T-helper 1 cell treated with Interleukin-12 subunit alpha and Interleukin-12 subunit beta and Interleukin-4 antibody, amounts not matched to agents 30 ng/mL and 1 ng/mL, for 36 hours (primary cell): ENCODE data around the gene ATAD3C. TPM values are rescaled to one million over a fixed set of nuclear protein-coding genes. Genes with fewer than 3 reads are reported as not detected.
"Not testable (repeated sequence)": the region's sequence is repeated elsewhere in the genome, so short reads cannot be mapped to it uniquely, and the experiment has no call there.

ENCODE experiments used
- intact Hi-C: fragments of 100-400 bp; cut with micrococcal nuclease; formaldehyde crosslinking; loops from one replicate; pipeline ENCODE4 v1.15.1; 2024
- total RNA-seq: library from RNA; stranded (reverse); gene quantifications from 2 replicates; pipeline ENCODE4 v1.2.3, GENCODE V29; 2022

ATAD3C gene
- total RNA-seq, 1 donor from 2014 or later, result 1.5 TPM

DNA sequence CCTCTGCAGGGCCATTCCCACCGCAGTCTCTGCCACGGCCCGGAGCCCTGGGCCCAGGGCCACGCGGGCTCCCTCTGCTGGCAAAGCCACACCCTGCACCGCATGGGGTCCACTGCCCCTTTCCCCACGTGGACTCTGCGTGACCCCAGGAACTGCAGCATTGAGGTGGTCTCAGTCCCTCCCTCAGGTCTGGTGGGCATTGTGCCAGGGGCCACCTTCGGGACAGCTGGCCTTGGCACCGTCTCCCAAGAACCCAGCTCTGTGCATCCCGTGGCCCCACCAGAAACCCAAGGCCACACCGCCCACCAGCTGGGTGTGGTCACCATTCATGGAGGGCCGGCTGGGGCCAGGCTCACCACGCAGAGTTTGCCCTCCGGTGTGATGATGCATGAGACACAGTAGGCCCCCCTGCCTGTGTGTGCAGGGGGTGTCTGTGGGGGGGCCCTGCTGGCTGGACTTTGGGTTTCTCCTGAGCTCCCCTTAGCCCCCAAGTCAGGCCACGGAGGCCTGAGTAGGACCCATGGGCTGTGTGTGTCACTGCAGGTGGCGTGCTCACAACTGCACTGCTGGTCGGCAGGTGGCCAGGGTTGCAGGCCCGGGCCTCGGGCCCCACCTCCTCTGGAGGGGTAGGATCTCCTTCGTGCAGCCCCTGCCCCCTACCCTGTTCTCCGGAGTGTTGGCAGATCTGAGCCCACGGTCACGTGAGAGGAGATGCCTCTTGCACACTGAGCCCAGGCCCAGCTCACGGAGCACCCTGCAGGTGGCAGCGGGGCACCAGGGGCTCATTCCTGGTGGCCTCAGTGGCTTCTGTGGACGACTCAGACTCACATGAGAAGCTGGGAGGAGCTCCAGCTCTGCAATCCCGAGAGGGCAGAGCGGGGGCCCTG is 8.2 kb upstream of the ATAD3C start:
- intact Hi-C loops, result no loop called here

DNA sequence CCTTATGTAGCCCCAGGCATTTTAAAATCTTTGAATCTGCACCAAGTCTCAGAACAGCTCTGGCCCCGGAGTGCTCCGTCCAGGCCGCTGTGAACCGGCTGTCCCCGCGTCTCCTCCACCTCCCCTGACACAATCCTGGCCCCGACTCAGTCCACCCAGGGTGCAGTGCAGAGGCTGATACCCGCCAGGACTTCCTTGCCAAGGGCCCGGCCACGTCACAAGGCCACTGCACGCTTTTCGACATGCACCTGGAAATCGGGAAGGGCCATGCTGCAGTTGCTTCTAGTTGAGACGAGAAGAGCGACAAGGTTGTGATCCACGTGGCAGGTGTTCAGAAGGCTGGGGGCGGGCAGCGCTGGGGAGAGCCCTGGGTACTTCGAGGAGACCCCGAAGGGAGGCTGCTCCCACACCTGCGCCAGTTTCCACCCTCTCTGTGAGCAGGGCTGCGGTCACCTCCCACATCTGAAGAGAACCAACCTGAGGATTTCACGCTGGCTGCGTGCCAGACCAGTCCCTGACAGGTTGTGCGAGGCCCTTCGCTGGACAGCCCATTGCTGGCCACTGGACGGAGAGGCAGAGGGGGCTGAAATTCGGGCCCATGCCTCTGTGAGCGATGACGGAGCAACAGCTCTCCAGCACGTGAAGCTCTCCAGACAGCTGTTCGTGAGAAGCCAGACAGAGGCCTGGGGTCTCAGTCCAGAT is 7.3 kb upstream of the ATAD3C start:
- intact Hi-C loops, result no loop called here

DNA sequence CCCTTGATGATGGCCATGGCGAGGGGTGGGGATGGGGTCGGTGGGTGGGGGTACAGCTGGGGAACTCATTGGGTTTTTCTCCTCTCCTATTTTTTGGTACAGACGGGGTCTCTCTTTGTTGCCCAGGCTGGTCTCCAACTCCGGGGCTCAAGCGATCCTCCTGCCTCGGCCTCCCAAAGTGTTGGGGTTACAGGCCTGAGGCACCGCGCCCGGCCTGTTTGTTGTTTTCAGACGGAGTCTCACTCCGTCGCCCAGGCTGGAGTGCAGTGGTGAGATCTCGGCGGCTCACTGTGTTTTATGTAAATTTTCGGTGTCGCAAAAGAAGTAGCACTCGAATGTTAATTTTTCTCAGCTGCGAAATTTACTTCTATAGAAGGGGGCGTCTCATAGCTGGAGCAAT is 2.9 kb upstream of the ATAD3C start:
- intact Hi-C loops, result not testable (repeated sequence)

DNA sequence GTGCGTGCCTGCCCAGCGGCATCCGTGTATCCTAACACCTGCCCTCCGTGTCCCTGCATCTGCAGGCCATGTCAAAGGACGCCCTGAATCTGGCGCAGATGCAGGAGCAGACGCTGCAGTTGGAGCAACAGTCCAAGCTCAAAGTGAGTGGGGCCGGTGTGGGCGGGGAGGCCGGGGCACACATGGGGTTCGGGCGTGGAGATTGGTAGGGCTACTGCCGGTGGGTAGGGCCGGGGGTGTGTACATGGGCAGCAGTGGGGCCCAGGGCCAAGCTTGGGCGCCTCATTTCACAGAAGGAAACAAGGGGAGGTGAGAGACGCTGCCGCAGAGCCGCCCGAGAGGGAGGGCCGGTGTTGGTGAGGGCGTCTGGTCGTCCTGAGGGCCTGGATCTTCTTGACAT is 1.1 kb downstream of the ATAD3C start:
- intact Hi-C loops, result not testable (repeated sequence)

DNA sequence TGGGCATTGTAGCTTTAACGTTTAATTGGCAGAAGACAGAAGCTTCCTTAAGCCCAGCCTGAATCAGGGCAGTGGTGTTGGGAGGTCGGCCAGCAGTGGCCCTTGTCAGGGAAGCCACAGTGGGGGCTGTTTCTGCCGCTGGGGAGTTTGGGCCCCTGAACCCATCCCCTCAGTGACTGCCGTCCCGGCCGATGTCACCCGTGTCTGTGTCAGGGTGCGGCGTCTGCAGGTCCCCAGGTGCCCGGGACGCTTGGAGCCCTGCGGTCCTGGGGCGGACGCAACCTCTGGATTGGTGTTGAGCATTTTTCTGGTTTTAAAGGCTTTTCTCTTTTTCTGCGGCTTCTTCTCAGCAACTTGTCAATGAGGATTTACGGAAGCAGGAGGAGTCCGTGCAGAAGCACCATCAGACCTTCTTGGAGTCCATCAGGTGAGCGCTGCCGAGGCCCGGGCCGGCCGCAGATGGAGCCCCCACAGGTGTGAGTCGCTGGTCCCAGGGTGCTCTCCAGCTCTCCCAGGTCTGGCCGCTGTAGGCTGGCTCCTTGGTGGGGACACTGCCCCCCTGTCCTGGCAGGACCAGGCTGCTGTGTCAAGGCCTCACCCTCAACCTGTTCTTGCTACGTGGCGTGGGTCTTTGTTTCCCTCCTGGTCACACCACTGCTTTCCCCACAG is 2.3 kb downstream of the ATAD3C start:
- intact Hi-C loops, result no loop called here

DNA sequence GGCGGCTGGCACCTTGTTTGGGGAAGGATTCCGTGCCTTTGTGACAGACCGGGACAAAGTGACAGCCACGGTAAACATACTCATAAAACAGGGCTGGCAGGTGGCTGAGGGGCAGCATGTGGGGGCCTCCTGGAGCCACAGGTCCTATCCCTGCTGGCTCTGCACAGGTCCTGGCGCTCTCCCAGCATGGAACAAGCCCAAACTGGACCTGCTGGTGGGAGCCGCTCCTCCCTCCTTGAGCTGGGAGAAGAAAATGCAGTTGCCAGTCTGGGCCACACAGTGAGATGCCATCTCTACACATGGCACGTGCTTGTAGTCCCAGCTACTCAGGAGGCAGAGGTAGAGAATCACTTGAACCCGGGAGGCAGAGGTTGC is 2.9 kb downstream of the ATAD3C start:
- intact Hi-C loops, result not testable (repeated sequence)

DNA sequence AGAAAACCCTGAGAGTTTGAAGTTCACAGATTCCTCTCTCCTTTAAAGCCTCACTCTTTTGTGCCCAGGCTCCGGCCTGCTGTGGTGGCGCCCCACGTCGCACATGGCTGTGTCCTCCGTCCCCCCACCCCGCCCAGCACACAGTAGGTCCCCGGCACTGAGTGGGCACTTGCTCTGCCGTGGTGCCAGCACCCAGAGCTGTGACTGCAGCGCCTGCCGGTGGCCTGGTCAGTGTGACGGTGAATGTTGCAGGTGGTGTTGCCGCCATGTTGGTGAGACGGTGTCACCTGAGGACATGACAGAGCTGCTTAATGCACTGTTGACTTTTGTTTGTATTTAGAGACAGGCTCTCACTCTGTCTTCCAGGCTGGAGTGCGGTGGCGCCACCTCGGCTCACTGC is 3.4 kb downstream of the ATAD3C start:
- intact Hi-C loops, result no loop called here

DNA sequence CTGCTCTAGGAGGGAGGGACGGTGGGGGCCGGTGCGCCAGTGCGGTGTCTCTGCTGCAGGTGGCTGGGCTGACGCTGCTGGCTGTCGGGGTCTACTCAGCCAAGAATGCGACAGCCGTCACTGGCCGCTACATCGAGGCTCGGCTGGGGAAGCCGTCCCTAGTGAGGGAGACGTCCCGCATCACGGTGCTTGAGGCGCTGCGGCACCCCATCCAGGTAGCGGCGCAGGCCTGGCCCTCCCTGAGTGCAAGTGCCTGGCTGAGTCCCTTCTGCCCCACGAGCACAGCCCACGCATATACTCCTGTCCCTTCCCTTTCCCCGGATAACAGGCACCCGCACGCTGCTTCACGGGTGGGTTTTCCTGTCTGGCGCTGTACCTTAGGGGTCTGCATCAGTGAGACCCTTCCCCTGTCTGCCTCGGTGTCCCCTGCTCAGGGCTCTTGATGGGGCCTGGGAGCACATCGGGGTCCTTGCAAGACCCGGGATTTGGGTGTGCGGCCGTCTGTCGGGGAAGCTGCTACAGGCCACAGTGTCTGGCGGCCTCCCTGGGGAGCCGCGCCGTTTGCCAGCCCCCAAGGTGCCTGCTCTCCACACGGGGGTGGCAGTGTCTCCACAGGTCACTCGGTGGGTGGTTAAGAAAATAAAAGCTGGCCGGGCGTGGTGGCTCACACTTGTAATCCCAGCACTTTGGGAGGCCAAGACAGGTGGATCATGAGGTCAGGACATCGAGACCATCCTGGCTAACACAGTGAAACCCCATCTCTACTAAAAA is 5.0 kb downstream of the ATAD3C start:
- intact Hi-C loops, result not testable (repeated sequence)

DNA sequence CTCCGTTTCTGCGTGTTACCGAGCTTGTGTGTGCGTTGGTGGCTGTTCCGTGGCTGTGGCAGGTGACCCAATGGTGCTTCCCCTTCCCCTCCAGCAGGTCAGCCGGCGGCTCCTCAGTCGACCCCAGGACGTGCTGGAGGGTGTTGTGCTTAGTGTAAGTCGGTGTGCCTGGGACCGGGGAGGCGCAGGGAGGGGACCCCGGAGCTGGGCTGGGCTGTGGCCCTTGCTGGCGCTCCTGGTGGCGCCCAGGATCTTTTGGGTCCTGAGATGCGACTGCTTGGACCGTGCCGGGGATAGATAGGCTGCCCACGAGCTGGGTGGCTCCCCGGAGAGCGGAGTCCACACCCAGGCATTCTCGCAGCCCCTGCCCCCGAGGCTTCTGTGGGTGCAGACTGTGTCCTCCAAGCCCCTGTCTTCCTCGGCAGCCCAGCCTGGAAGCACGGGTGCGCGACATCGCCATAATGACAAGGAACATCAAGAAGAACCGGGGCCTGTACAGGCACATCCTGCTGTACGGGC is 5.9 kb downstream of the ATAD3C start:
- intact Hi-C loops, result no loop called here

DNA sequence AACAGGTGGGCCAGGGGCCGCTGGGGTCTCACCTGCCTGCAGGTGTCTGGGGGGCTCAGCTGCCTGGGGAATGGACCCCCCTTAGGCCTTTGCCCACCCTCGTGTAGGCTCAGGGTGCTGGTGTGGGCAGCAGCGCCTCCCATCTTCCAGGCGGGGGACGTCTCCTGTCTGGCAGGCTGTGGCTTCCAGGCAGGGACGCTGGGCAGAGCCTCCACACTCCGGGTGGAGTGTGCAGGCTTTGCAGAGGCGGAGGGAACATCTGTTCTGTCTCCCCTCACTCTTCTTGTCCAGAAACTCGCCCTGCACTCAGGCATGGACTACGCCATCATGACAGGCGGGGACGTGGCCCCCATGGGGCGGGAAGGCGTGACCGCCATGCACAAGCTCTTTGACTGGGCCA is 6.4 kb downstream of the ATAD3C start:
- intact Hi-C loops, result not testable (repeated sequence)

DNA sequence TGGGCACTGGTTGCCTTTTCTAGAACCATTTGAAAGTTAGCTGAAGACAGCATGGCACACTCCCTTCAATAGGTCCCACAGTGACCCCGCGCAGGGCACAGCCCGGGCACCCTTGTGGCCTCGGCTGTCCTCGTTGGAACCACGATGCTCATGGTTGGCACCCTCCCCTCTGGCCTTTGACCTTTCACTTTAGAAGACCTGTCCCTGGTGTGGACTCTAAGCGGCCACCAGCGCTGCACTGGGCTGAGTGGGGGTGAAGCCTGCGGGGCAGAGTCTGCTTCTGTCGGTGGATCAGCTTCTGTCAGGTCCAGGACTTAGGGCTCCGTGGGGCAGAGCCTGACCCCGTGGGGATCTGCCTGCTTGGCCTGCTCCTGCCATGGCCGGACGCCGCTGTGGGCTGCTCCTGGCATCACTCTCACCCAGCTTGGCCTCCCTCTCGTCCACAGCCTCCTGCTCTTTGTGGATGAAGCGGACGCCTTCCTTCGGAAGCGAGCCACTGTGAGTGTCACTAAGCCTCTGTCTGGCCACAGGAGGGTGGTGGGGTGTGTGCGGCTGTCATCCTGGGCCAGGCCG is 7.3 kb downstream of the ATAD3C start:
- intact Hi-C loops, result not testable (repeated sequence)

DNA sequence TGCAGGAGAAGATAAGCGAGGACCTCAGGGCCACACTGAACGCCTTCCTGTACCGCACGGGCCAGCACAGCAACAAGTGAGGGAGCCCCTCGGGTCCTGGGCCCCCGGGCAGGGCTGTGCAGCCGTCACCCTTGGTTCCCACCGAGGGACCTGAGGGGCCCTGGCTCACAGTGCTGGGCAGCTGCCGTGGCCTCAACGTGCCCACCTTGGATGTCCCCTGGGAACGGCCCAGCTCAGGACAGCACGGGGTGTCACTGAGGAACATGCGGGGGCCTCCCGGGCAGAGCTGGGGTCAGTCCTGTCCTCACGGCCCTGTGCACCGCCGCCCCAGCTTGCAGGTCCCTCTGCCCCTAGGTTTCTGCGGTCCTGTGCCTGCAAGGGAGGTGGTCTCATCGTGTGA is 9.7 kb downstream of the ATAD3C start:
- intact Hi-C loops, result not testable (repeated sequence)

DNA sequence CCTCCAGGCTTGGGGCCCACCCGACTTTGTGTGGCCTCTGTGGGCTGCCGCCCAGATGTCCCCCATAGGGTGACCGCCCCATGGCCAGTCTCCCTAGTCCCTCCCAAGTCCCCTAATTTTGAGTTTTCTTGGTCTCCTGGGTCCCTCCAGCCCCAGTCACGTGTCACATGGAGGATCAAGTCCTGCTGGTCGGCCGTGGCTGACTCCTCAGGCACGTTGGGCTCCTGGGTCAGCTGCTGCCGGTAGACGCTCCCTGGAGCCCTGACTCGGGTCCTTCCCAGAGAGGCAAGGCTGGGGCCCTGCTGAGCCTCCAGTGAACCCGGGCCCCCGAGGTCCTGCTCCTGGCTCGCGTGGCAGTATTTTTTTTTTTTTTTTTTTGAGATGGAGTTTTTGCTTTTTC is 10.2 kb downstream of the ATAD3C start:
- intact Hi-C loops, result not testable (repeated sequence)

DNA sequence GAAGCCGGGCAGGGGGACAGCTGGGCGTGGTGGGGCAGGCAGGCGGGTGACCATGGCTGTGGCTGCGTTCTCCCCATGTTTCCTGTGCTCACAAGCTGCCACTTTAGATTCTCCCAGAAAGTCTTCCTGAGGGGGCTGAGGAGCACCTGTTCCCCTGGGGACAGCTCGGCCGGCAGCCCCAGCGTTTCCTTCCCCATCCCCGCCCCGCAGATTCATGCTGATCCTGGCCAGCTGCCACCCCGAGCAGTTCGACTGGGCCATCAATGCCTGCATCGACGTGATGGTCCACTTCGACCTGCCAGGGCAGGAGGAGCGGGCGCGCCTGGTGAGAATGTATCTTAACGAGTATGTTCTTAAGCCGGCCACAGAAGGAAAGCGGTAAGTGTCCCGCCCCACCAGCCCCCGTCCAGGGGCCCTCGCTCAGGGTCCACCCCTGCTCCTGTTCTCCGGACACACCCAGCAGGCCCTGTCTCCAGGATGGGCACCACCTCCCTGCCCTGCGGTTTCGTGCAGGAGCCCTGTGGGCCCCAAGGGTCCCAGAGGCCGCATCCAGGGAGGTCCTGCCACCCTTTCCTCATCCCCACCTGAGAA is 11.1 kb downstream of the ATAD3C start:
- intact Hi-C loops, result no loop called here

DNA sequence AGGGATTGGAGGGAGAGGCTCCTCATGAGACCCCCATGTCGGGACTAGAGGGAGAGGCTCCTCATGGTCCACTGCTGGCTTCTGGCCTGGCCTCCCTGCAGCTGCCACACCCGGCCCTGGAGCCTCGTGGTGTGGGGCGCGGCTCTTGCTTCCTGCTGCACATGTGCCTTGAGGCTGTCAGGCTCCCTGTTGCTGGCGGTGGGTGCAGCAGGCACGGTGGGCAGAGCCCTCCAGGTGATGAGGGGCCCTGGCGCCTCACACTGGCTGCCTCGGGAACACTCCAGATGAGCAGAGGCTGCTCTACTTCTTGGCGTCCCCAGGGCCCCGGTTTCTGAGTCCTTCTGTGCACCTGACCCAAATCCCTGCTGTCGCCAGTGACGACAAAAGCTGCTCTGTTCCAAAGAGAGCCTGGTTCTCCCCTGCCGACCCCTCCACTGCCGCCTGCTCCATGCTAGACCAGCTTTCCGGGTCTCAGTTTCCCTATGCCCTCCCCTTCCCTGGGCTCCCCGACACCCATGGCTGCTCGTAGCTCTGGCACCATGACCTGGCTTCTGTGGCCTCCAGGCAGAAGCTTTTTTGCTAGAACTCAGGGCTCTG is 12.3 kb downstream of the ATAD3C start:
- intact Hi-C loops, result no loop called here

DNA sequence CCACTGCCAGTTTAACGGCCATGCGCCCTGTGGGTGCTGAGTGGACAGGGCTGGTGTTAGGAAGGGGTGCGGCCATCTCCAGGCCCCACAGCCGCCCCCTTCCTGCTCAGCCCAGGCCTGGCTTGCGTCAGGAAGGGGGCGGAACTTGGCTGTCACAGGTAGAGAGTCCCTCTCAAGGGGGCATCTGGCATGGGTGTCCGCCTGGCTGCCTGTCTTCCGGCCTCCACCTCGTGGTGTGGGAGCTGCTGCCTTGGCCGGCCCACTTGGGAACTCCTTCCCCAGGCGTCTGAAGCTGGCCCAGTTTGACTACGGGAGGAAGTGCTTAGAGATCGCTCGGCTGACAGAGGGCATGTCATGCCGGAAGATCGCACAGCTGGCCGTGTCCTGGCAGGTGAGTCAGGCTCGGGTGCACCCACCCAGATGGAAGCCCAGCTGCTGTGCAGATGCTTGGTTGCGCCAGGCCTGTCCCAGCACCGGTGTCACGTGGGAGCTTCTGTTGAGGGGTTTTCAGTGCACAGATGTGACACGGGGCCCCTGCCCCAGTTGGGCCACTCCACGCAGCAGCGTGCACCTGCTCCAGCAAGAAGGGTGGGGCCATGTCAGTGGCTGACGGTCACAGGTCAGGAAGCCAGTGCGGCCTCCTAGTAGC is 13.0 kb downstream of the ATAD3C start:
- intact Hi-C loops, result no loop called here

DNA sequence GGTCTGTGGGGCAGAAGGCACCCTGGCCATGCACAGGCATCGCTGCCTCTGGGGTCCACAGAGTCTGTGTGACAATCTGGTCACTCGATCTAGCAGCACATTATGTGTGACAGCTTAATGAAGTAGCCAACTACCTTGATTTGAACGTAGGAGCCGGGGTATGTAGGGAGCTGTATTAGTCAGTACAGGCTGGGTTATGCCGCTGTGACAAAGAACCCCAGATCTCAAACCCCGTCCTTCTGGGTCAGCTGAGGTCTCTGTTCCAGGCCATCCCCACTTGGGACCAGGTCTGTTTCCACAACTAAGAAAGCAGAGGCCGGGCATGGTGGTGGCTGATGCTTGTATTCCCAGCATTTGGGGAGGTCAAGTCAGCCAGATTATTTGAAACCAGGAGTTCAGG is 13.8 kb downstream of the ATAD3C start:
- intact Hi-C loops, result no loop called here

DNA sequence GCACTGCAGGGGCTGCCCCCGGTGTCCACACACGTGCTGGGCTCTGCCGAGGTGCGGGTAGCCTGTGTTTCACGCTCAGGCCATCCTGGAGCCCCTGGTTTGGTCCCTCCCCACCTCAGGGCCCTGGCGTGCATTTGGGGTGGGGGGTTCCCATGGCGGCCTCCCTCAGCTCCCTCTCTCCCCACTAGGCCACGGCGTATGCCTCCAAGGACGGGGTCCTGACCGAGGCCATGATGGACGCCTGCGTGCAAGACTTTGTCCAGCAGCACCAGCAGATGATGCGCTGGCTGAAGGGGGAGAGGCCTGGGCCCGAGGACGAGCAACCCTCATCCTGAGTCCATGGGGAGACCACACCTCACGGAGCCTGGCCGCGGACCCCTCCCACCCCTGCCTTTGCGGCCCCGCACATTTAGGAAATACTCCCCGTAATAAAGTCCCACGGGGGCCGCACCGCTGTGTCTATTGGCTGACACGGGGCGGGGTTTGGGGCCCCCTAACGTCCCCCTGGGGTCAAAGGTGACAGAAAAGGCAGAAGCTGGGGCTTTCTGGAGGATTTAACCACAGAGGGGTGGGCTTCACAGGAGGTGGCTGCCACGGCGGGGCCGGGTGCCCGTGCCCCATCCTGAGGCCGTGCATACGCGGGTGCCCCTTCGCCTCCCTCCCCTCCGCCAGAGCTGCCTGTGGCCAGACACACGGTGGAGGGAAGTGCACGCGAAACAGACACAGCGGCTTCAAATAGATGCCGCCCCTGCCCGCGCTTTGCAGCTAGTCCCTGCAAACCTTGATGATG is 18.9 kb downstream of the ATAD3C start:
- intact Hi-C loops, result not testable (repeated sequence)
